Stimulated activated CD4-positive, alpha-beta T cell treated with anti-CD3 and anti-CD28 coated beads, Interleukin-2, amount 100 ng/mL, for 4 hours (primary cell): Measurements from ENCODE around the gene CHD6.
A peak's percentile ranks its signal among the peaks of the same experiment; 100 is the strongest.

Source experiments
- DNase-seq: peaks from one replicate; pipeline ENCODE4 v3.0.0-alpha.2; 2020; ENCODE audit warnings: low read depth

CHD6 gene

DNA sequence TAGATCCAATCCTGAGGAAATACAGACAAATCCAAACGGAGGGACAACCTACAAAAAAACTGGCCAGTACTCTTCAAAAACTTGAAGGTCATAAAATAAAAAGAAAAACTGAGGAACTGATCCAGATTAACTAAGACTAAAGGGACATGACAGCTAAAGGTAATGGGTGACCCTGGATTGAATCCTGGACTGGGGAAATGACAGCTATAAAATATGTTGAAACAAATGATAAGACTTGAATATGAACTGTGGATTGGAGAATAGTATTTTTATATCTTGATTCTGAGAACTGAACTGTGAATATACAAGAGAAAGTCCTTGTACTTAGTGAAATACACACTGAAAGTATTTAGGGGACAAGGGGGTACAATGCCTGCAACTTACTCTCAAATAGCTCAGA, 154.6 kb downstream of the CHD6 start:
- DNase-seq, result no peak

DNA sequence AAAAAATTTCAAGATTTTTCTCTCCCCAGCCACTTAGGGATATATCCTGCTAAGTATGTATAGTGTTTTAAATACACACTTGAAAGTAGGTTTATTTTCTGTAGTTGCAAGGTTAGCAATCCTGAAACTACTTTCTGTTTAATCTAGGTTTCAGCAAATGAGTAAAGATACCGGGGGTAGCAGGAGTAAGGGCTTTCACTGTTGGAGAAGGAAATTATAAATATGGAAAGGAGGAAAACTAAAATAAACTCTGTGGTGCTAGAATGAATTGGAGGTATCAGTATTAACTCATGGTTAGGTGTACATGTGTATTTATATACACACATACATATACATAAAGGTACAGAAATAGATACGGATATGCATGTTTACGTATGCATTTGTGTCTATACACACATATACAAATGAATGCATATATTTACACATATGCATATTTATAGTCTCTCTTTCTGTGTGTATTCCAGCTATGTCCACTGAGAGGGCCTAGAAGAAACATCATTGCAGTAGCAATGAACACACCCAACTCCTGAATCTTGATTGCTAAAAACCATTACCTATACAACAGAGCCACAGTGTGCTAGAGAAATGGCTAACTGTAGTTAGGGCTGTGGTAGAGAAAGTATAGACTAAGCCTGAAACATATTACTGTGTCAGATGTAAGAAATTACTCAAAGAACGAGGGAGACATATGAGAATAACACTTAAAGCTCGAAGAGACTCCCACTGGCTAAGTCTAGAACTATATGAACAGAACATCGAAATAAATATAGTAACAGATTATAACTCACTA, 155.6 kb downstream of the CHD6 start:
- no peak for DNase-seq

DNA sequence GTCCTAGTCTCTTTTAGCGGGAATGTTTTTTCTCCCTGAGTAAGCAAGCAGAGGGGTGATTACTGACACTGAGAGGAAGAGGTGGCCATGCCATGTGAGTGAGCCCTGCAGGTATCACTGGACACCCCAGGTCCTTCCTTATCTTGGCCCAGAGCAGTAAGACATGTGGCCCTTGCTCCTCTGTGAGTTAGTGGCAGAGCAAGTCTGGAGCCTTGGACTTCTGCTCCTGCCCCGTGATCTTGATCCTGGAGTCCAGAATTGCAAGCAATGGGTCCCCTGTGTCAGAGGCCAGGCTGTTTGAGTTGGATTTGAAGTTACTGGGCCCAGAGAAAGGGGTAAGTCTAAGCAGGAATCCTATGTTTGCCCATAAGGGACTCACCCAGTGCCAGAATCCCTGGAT, 159.4 kb downstream of the CHD6 start:
- DNase-seq, result no peak

DNA sequence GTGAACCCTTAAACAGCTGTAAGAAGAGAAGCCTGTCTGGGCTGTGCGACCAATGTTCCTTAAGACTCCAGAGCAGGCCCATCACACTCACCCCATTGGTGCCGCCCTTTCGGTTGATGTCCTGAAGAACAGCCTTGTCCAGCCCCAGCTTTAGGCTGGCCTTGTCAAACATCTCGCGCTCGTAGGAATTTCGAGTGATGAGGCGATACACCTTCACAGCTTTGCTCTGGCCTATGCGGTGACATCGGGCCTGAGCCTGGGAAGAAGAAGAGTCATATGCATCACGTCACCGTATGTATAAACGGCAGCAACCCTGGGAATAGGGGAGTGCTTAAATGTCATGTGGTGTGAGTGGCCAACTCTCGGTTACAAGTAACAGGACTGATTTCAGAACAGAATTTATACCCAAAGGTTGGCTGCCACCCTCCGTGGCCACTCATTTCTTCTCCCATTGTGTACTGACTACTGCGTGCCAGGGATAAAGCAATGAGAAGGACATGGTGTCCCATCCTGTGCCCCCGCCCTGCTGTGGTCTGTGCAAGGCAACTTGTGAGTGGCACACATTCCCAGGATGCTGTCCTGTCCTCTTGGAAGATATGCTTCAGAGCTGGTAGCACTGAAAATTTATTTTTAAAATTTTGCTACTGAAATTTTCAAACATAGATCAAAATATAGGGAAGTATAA, 160.9 kb downstream of the CHD6 start:
- DNase-seq, result no peak

DNA sequence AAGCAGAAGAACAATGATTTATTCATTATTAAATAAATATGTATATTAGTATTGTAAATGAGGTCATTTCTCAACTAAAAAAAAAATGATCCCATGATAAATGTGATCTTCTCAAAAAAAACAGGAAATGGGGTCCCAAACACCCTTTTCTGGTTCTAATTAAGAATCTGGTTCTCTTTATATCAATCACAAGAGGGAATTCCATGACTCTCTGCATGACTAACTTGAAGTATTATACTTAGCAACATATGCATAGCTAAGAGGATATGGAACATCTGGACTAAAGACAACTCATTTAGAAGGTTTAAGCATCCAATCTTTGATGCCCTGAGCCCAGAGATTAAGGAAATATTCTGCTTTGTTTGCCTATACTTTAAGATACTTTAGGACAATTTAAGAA, 161.8 kb downstream of the CHD6 start:
- no peak for DNase-seq

DNA sequence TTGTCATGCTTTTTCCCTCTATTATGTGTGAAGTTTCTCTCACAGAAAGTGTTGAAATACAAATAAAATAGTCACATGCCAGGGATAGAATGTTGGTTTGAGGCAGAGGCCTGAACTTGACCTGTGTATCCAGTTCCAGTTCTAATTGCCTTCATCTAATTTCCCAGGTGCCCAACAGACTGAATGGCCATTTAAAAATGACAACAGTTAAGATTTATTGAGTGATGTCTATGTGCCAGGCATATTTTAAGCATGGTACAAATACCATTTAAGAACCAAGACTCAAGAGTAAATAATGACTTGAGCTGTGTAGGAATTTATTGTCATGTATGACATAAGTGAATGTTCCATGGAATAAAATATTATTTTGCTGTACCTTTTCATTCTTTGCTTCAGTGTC, 163.9 kb downstream of the CHD6 start:
- no peak for DNase-seq

DNA sequence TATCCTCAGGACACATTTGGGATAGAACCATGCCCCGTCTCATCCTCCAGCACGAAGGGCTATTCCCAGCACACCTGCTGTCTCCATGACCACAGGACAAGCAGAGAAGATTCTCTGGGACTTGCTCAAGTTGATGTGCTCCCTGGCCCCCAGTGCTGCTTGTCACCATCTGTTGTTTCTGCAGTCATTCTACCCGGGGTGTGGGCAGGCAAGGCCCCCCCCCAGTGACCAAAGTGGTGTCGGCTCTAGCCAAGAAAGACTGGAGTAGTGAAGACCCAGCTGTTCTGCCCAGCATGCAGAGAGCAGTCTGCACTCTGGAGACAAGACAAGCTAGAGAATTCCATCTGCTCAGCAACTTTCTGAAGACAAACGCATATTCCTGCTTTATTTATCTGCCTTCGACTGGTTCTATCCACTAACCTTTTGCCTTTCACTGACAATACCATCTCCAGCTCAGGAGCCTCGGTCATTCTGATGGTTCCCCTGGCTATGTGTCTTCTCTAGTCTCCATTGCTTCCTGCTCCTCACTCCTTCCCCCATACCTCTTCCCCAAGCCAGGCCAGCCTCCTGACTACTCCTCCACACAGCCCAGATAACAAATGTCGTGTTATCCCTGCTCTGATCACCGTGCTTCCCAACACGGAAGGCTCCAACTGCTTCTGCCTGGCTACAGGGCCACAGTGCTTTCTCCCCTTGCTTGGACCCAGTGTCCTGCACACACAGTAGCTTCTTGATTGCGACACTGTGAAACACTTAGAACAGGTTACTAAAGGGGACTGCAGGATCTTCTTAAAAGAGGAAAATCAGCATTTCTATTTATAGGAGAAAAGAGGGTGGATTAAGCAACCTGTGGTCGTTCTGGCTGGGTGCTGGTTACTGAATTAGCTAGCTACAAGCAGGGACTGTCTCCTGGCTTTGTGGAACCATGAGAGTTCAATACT, 164.9 kb downstream of the CHD6 start:
- DNase-seq, result no peak

DNA sequence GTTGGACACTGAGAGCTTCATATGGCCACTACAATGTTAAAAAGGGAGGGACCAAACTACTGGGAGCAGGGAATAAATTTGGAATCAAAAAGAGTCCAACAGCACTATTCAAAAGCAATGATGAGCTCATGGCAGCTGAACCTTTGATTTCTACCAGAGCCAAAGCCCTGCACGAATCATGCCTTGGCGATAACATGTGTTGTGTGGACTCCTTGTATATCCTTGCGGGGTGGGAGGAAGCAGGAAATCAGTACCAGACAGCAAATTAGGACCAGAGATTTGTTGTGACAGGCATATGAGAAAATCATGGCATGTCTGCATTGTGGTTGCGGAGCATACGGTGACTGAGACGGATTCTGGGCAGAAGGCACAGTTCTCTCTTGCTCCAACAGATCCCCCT, 166.0 kb downstream of the CHD6 start:
- DNase-seq, result no peak

DNA sequence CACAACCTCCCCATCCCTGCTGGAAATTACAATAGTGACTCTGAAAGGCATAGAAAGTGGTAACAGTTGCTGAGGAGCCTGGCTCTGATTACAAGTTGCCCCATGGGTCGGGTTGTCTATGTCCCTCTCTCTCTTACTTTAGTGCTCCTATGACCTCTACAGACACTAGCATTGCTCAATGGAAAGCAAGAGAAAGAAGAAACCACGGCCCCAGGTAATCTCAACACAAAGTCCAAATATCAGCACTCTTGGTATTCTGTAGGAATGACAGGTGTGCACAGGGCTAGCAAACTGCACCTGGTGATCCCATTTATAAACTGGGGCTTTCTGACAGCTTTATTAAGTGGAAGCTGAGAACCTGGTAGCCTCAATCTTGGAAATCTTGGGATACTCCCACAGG, 171.2 kb downstream of the CHD6 start:
- no peak for DNase-seq

DNA sequence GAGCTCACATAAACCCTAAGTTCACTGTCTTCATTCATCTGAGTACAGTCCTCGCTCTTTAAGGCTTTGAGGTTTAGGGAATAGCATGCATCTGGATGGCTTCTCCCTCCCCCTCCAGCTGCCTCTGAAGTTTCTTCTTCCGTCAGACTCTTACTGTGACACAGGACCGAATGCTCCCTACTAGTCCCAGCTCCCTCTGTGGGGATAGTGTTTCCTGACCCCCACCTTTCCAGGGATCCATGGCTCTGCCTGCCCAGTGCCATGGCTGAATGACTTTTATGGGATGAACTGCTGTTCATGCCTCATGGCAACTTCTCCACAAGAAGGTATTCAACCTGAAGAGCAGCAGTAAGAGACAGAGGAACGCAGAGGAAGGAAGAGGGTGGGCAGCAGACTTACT, 171.7 kb downstream of the CHD6 start:
- DNase-seq, result no peak

DNA sequence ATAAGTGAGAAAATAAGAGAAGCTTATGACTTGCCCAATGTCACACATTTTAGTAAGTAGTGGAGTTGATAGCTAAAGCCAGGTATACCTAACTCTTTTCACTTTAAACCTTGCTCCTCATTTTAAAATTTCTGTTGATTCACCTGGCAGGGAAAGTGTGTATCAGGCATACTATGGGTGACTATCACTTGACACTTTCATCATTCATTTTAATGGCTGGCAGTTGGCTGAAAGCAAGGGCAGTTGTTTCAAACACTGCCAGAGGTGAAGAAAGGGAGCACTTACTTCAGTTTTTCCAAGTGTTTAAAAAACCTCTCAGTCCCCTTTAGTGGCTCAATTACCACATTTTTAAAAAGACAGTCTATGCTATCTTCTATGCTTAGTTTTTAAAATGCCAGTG, 173.4 kb downstream of the CHD6 start:
- DNase-seq, result no peak

DNA sequence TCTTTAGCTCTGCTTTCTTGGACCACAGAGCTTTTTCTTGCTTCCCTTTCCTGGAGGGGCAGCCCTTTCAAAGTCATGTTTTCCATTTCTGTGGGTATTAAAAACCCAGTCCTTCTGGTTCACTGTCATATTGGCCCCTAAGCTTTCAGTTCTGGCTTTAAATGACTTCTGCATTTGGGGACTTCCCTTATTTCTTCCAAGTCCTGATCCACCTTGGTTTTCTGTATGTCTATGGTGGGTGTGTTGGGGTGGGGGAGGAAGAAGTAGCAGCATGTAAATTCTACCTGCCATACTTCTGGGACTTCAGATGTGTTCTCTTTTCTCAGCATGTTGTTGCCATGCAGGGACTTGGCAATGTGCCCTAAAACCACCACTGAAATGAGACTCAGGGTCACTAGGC, 174.5 kb downstream of the CHD6 start:
- no peak for DNase-seq

DNA sequence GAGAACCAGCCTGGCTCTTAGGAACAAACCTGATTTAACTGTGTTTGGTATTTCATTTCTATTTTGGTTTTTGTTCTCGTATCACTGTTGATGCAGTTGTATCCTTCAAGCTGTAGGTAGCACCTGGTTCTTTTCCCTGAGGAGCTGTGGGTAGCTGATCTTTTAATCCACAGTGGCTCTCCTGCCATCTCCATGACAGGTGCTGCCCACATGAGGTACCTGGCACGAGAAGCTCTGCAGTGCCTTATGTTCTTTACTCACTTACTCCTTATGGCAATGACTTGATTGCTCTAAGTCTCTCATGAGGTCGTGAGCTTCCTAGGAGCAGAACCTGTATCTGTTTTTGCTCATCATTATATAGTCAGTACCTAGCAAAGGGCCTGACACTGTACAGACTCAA, 177.3 kb downstream of the CHD6 start:
- no peak for DNase-seq

DNA sequence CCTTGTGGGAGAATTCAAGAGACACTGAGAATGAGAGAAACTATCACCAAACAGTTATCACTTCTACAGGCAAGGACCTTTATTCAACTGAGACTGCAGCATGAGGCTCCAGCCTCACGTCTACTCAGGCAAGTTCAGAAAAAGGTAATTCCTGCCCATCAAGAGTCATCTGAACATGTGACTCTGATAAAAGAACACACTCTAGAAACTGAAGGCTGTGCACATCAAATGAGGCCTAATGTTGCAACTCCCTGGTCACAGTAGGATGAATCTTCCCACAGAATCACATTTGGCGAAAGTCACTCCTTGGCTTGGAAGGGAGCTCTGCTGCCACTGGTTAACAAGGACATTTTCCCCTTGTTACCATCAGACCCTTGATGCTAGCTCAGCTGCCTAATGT, 180.3 kb downstream of the CHD6 start:
- DNase-seq, result no peak

DNA sequence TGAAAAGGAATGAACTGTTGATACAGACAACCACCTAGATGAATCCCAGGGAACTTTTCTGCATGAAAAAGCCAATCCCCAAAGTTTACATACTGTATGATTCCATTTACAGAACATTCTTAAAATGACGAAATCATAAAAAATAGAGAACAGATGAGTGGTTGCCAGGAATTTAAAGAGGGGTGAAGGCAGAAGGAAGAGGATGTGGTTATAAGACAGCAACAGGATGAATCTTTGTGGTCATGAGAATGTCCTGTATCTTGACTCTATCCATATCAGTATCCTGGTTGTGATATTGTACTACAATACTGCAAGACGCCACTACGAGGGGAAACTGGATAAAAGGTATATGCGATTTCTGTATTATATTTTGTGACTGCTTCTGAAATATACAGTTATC, 181.5 kb downstream of the CHD6 start:
- DNase-seq, result no peak

DNA sequence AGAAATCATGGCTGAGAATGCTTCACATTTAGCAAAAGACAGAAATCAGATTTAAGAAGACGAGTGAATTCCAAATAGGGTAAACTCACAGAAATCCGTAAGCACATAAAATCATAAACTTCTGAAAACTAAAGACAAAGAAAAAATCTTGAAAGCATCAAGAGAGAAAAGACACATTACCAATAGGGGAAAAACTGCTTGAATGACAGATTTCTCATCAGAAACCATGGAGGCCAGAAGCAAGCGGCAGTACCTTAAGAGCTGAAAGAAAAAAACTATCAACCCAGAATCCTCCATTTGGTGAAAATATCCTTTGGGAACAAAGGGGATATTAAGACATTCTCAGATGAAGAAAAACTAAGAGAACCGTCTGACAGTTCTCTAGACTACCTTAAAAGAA, 185.0 kb downstream of the CHD6 start:
- DNase-seq, result no peak

DNA sequence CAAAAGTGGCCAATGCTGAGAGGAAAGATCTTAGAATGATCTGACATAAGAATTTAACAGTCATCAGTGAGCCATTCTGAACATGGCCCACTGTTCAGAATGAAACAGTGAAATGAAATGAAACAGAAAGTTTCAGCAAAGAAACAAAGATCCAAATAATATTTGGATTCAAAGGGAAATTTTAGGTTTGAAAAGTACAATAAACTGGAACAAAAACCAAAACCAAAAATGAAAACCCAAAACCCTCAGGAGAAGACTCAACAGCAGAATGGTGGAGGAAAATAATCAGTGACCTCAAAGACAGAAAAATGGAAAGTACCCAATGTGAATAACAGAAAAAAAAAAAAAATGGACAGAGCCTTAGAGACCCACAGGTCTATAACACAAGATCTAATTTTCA, 185.4 kb downstream of the CHD6 start:
- no peak for DNase-seq

DNA sequence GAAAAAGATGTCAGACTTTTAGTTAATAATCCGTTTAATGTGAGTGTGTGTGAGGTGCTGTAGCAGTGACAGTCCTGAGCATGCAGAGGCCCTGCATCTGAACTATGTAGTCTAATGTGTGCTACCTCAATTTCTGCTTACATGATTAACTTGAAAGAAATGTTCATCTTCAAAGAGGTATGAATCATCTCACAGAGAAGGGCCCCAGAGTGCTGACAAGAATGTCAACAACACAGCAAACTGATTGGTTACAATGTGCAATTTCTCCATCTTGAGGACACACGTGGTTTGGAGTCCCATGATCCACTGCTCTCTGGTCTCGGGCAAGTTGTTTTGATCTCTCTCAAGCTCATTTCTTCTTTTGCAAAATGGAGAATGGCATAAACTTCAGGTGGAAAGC, 189.9 kb downstream of the CHD6 start:
- DNase-seq, result peak; percentile 29

DNA sequence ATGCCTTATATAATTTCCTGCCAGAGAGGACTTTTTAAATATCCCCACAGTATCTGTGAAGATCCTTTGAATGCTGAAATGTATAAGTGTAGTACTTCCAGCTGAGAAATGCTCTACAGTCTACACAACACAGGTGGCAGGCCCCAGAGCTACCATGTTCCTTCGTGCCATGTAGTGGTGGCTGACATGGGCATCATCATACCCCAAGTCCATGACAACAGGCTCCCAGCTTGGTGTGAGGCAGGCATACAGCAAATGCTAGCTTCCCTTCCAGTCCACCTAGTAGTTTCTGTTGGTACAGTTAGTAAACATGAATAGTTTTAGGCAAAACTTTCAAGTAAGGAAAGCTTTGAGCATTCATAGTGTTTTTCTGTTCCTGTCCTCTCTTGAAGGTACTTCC, 190.3 kb downstream of the CHD6 start:
- no peak for DNase-seq

DNA sequence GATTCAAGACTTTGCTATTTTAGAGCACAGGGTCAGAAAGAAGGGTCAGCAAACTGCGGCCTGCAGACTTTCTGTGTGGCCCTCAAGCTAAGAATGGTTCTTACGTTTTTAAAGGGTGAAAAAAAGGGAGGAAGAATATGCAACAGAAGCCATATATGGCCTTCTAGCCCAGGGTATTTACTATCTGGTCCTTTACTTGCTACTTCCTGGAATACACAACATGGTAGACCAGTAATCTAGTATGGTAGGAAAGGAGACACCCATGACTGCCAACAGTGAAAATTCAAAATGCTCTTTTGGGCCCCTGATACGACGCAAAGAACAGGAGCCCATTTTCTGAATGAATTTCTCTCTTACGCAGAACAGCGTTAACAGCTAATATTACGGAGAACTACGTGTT, 191.2 kb downstream of the CHD6 start:
- DNase-seq, result no peak

DNA sequence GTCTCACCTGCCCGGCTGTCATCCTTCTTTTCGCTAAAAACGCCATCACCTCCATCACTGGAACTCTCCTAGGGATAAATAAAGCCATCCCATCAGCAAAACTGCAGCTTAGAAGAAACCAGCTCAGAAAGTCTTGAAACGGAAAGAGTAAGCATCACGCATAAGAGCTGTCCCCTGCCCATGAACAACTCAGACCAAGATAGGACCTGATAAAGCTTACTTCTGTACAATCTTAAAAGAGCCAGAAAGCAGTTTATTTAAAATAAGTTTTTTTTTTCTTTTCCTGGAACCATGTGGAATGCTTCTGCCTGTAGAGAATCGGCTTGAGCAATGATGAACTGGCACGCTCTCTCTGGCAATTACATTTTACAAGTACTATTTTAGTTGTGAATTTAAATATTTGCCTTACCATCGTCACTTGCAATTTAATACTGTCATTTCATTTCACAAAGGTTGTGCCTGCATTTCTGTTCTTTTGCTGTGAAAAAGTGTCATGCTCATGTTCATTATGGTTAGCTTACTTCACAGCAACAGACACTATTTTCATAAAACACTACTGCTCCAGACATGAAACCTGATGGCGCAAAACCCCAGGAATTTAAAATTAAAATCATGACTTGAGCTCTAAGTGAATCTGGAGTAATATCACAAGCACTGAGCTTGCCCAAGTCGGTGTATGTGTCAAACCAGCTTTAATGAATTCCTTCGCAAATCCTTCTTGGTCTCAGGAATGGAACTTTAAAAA, 191.9 kb downstream of the CHD6 start:
- DNase-seq, result no peak
